ENCODE measurements around the gene MBD2. TPM values are rescaled to one million over a fixed set of nuclear protein-coding genes. Genes with fewer than 3 reads are reported as not detected.

MBD2 gene
- total RNA-seq, 1 experiment from 2014 or later = 23.2 TPM

GRCh38 chr18:54169431-54170403 is 54.8 kb downstream of the MBD2 start:
- Mint-ChIP-seq H3K9me3 (ENCODE audit: unreplicated experiment) (no peaks in the 10 kb centered on the region), H3K36me3 (ENCODE audit: insufficient read depth, unreplicated experiment) (no peaks in the 10 kb centered on the region), H3K27me3 (ENCODE audit: insufficient read depth, unreplicated experiment) (no peaks in the 10 kb centered on the region), H3K27ac (ENCODE audit: unreplicated experiment) (no peak overlapping the region), H3K4me3 (ENCODE audit: unreplicated experiment) (no peak overlapping the region), H3K4me1 (ENCODE audit: low read depth, unreplicated experiment) (no peaks in the 10 kb centered on the region)
- Histone ChIP-seq H3K4me3 (ENCODE audit: low read depth, low read length) (no peak overlapping the region), H3K27me3 (replicated peaks; ENCODE audit: control insufficient read depth, insufficient read depth, low read length) (no peaks in the 10 kb centered on the region), H3K4me1 (no peaks in the 10 kb centered on the region), H3K9me3 (no peaks in the 10 kb centered on the region), H3K36me3 (ENCODE audit: control insufficient read depth, insufficient read depth, low read length) (no peaks in the 10 kb centered on the region)
- no peak for DNase-seq
- intact Hi-C loops (cut with micrococcal nuclease; ENCODE audit: unreplicated experiment) = loop anchor here (10.0 kb wide), 1 partner anchor 105 kb away; no protein-coding TSS in a partner anchor
- CTCF ChIA-PET = no interaction called here
- no peak for TF ChIP-seq CTCF (IDR thresholded peaks at IDR 0.05; ENCODE audit: insufficient read depth in 1 of 2, low read depth in 1 of 2, low read length in 1 of 2, severe bottlenecking in 1 of 2, unreplicated experiment in 1 of 2)
- no TSS peak for BruUV-seq (replicated peaks)
- POLR2A ChIA-PET = no interaction called here

DNA sequence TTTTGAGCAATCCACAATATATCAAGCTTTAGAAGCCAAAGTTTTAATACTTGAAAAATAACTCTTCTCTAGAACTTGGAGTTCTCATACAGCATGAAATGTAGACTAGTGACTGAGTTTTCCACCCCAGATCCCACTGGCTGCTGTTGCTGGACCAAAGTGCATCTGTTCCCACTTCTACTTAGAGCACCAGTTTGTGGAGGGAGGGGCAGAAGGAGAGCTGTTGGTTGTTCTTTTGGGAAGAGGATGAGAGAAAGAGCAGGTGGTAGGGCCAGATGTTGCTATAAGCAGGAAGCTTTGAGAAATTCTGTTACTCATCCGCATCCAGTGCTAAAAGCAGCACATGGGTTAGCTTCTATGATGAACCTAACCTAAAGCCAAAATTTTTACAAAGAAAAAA is 59.0 kb downstream of the MBD2 start:
- Mint-ChIP-seq H3K27ac (ENCODE audit: unreplicated experiment) (no peak overlapping the region), H3K4me1 (ENCODE audit: low read depth, unreplicated experiment) (no peaks in the 10 kb centered on the region), H3K4me3 (ENCODE audit: unreplicated experiment) (no peak overlapping the region), H3K9me3 (ENCODE audit: unreplicated experiment) (no peaks in the 10 kb centered on the region), H3K27me3 (ENCODE audit: insufficient read depth, unreplicated experiment) (no peaks in the 10 kb centered on the region), H3K36me3 (ENCODE audit: insufficient read depth, unreplicated experiment) (peaks cover 16% of the 10 kb centered on the region)
- TF ChIP-seq CTCF (IDR thresholded peaks at IDR 0.05; ENCODE audit: insufficient read depth in 1 of 2, low read depth in 1 of 2, low read length in 1 of 2, severe bottlenecking in 1 of 2, unreplicated experiment in 1 of 2) = no peak
- no peak overlapping the region for H3K4me3 ChIP-seq (ENCODE audit: low read depth, low read length)
- ChIA-PET CTCF (no interaction called here), POLR2A (no interaction called here)
- no peak for DNase-seq
- no TSS peak for BruUV-seq (replicated peaks)
- H3K9me3 ChIP-seq = no peaks in the 10 kb centered on the region
- no peaks in the 10 kb centered on the region for H3K36me3 ChIP-seq (ENCODE audit: control insufficient read depth, insufficient read depth, low read length)
- no peaks in the 10 kb centered on the region for H3K27me3 ChIP-seq (replicated peaks; ENCODE audit: control insufficient read depth, insufficient read depth, low read length)
- intact Hi-C loops (cut with micrococcal nuclease; ENCODE audit: unreplicated experiment) = no loop called here
- H3K4me1 ChIP-seq = no peaks in the 10 kb centered on the region

DNA sequence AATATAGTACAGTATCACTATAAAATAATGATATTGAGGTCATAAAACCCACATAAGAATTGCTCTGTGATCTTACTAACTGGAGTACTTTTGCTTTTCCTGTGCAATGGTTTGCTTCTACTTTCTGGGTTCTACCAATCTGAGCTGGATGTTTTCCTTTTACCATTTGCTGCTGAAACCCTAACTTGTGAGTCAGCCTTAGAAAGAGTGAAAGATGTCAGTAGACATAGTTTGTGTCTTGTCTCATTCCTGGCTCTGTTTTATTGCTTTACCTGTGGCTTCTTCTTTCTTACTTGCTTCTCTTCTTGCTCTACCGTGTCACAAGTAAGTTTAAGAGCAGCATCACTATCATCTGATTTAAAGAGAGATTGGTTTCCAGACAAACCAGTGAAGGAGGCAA is 61.0 kb downstream of the MBD2 start:
- H3K9me3 ChIP-seq = no peaks in the 10 kb centered on the region
- intact Hi-C loops (cut with micrococcal nuclease; ENCODE audit: unreplicated experiment) = no loop called here
- CTCF ChIA-PET = no interaction called here
- no peaks in the 10 kb centered on the region for H3K27me3 ChIP-seq (replicated peaks; ENCODE audit: control insufficient read depth, insufficient read depth, low read length)
- Mint-ChIP-seq H3K27ac (ENCODE audit: unreplicated experiment) (no peak overlapping the region), H3K36me3 (ENCODE audit: insufficient read depth, unreplicated experiment) (peaks cover 32% of the 10 kb centered on the region), H3K4me1 (ENCODE audit: low read depth, unreplicated experiment) (no peaks in the 10 kb centered on the region), H3K4me3 (ENCODE audit: unreplicated experiment) (no peak overlapping the region), H3K9me3 (ENCODE audit: unreplicated experiment) (no peaks in the 10 kb centered on the region), H3K27me3 (ENCODE audit: insufficient read depth, unreplicated experiment) (no peaks in the 10 kb centered on the region)
- no peak for DNase-seq
- no peaks in the 10 kb centered on the region; the same call in 1 of the 2 replicates for H3K36me3 ChIP-seq (ENCODE audit: control insufficient read depth, insufficient read depth, low read length)
- POLR2A ChIA-PET = no interaction called here
- BruUV-seq (replicated peaks) = no TSS peak
- TF ChIP-seq CTCF (IDR thresholded peaks at IDR 0.05; ENCODE audit: insufficient read depth in 1 of 2, low read depth in 1 of 2, low read length in 1 of 2, severe bottlenecking in 1 of 2, unreplicated experiment in 1 of 2) = no peak
- H3K4me3 ChIP-seq (ENCODE audit: low read depth, low read length) = no peak overlapping the region
- H3K4me1 ChIP-seq = no peaks in the 10 kb centered on the region

Measured in Caco-2 (cell line).